SK-N-MC (cell line): ENCODE results near the gene GPC5.

Experiments
- EZH2 ChIP-seq: fragments of 200-600 bp; sonication (generic); IDR thresholded peaks from one replicate; pipeline ENCODE4 v1.6.1; 2017; ENCODE audit warnings: antibody characterized with exemption
- FOXP2 ChIP-seq: optimal IDR thresholded peaks from 2 replicates; pipeline ENCODE3; 2011; ENCODE audit warnings: mild to moderate bottlenecking, moderate library complexity; ENCODE audit not compliant: insufficient read depth; ENCODE audit errors: extremely low read length, control extremely low read depth

DNA sequence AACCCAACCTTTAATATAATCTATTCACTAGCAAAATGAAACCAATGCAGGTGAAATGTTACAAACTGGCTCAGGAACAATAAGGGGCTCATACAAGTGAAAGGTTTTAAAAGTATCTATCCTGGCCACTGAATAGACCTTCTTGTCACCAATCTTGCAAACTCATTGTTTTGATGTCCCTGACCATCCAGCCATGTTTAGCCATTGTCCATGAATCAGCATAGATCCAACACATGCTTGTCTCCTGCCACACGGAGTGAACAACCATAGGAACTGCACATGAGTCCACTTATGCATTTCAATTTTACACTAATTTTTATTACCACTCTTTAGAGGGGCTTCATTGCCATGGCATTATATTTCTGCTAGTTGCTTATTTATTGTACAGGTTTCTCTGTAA lies 331.4 kb downstream of the GPC5 start:
- TF ChIP-seq EZH2 (no peak), FOXP2 (no peak)
